IMR-90 (cell line): ENCODE results near the gene PDZRN3. TPM values are rescaled to one million over a fixed set of nuclear protein-coding genes. Genes with fewer than 3 reads are reported as not detected.

Experiments used
- ATAC-seq: fragments of 200-7000 bp; cut with Tn5 transposase; 2 replicates; pipeline ENCODE4 v1.9.1; 2020; ENCODE audit warnings: low read depth, mild to moderate bottlenecking, moderate library complexity
- BruUV-seq: library from RNA; stranded (reverse); fragments of 400-500 nt; replicated peaks from 2 replicates; lab custom pipeline; 2021; lab: Mats Ljungman, UMichigan
- CTCF ChIA-PET: fragments of 300-600 bp; formaldehyde crosslinking; extraction: SDS; loops from one replicate; lab custom pipeline; 2021; ENCODE audit warnings: antibody characterized with exemption; lab: Yijun Ruan, JAX
- POLR2A ChIA-PET: fragments of 300-600 bp; sonication (Branson Sonifier 250); formaldehyde crosslinking; loops from one replicate; lab custom pipeline; 2022; ENCODE audit warnings: antibody characterized with exemption; ENCODE audit not compliant: unreplicated experiment; lab: Charles Lee
- DNase-seq: peaks from one replicate; pipeline ENCODE4 v3.0.0; 2013
- H2AFZ ChIP-seq: replicated peaks from 2 replicates; pipeline ENCODE3; 2013; ENCODE audit warnings: low read length, mild to moderate bottlenecking; ENCODE audit not compliant: poor library complexity
- H2AK5ac ChIP-seq: 2 replicates; pipeline ENCODE4 v1.6.1; 2013; ENCODE audit warnings: low read depth, low read length, inconsistent platforms
- H2AK9ac ChIP-seq: replicated peaks from 2 replicates; pipeline ENCODE3; 2013; ENCODE audit warnings: mild to moderate bottlenecking, low read depth, low read length, moderate library complexity; ENCODE audit not compliant: poor library complexity
- H2BK120ac ChIP-seq: 2 replicates; pipeline ENCODE4 v1.6.1; 2013; ENCODE audit warnings: low read depth, low read length, inconsistent platforms
- H2BK15ac ChIP-seq: 3 replicates; pipeline ENCODE4 v1.6.1; 2013; ENCODE audit warnings: low read depth, low read length, inconsistent platforms
- H2BK20ac ChIP-seq: 2 replicates; pipeline ENCODE4 v1.6.1; 2013; ENCODE audit warnings: low read depth, mild to moderate bottlenecking, inconsistent platforms, low read length, moderate library complexity
- H2BK5ac ChIP-seq: 2 replicates; pipeline ENCODE4 v1.6.1; 2013; ENCODE audit warnings: mild to moderate bottlenecking, low read depth, low read length, inconsistent platforms; ENCODE audit not compliant: poor library complexity, severe bottlenecking
- H3K14ac ChIP-seq: replicated peaks from 2 replicates; pipeline ENCODE4 v1.6.1; 2013; ENCODE audit warnings: low read depth, low read length, inconsistent platforms
- H3K18ac ChIP-seq: 2 replicates; pipeline ENCODE4 v1.6.1; 2013; ENCODE audit warnings: low read depth, low read length, control low read depth
- H3K23ac ChIP-seq: 2 replicates; pipeline ENCODE4 v1.6.1; 2013; ENCODE audit warnings: low read depth, low read length, inconsistent platforms
- H3K27ac ChIP-seq: 2 replicates; pipeline ENCODE4 v1.5.1; 2013; ENCODE audit warnings: mild to moderate bottlenecking, control low read depth, low read length; ENCODE audit not compliant: insufficient read depth
- H3K27me3 ChIP-seq: 2 replicates; pipeline ENCODE4 v1.6.1; 2013; ENCODE audit warnings: low read length; ENCODE audit not compliant: control insufficient read depth, insufficient read depth
- H3K36me3 ChIP-seq: 2 replicates; pipeline ENCODE4 v1.6.1; 2013; ENCODE audit warnings: low read length, mixed read lengths; ENCODE audit not compliant: control insufficient read depth, insufficient read depth
- H3K4ac ChIP-seq: 2 replicates; pipeline ENCODE4 v1.6.1; 2013; ENCODE audit warnings: low read depth, low read length, inconsistent platforms
- H3K4me1 ChIP-seq: 2 replicates; pipeline ENCODE4 v1.6.1; 2013; ENCODE audit warnings: low read length, mixed read lengths; ENCODE audit not compliant: control insufficient read depth, insufficient read depth
- H3K4me2 ChIP-seq: 2 replicates; pipeline ENCODE4 v1.6.1; 2013; ENCODE audit warnings: low read depth, mild to moderate bottlenecking, control low read depth, low read length, moderate library complexity
- H3K4me3 ChIP-seq: 2 replicates; pipeline ENCODE4 v1.5.1; 2013; ENCODE audit warnings: low read depth, mild to moderate bottlenecking, control low read depth, low read length, moderate library complexity; ENCODE audit not compliant: insufficient read depth
- H3K56ac ChIP-seq: 2 replicates; pipeline ENCODE4 v1.6.1; 2013; ENCODE audit warnings: low read length, inconsistent platforms; ENCODE audit not compliant: insufficient read depth; ENCODE audit errors: extremely low read depth
- H3K79me1 ChIP-seq, 2 experiments: 2 replicates each; pipeline ENCODE4 v1.6.1; 2013; ENCODE audit warnings: low read length in 2 of 2, inconsistent platforms in 1 of 2, low read depth in 1 of 2
- H3K9ac ChIP-seq: 2 replicates; pipeline ENCODE4 v1.6.1; 2013; ENCODE audit warnings: low read depth, low read length, control low read depth
- H3K9me1 ChIP-seq: 2 replicates; pipeline ENCODE4 v1.6.1; 2013; ENCODE audit warnings: low read length, inconsistent platforms; ENCODE audit not compliant: insufficient read depth
- H3K9me3 ChIP-seq: 2 replicates; pipeline ENCODE4 v1.6.1; 2013; ENCODE audit warnings: low read length; ENCODE audit not compliant: control insufficient read depth, insufficient read depth
- H4K20me1 ChIP-seq: 2 replicates; pipeline ENCODE4 v1.6.1; 2013; ENCODE audit warnings: low read length, inconsistent platforms; ENCODE audit not compliant: insufficient read depth
- H4K5ac ChIP-seq: 2 replicates; pipeline ENCODE4 v1.6.1; 2013; ENCODE audit warnings: mild to moderate bottlenecking, low read depth, low read length, control low read depth
- H4K8ac ChIP-seq, 2 experiments: 2 replicates each; pipeline ENCODE4 v1.6.1; 2013; ENCODE audit warnings: low read depth in 2 of 2, low read length in 2 of 2, control low read depth in 1 of 2, inconsistent platforms in 1 of 2
- H4K91ac ChIP-seq: 2 replicates; pipeline ENCODE4 v1.6.1; 2013; ENCODE audit warnings: low read depth, low read length, inconsistent platforms; ENCODE audit not compliant: insufficient read depth
- BHLHE40 ChIP-seq: fragments of 150-350 bp; IDR thresholded peaks from 2 replicates; pipeline ENCODE4 v1.6.1; 2016; ENCODE audit warnings: mild to moderate bottlenecking, low read depth, low read length
- CEBPB ChIP-seq: IDR thresholded peaks from 2 replicates; pipeline ENCODE4 v1.6.1; 2012; ENCODE audit warnings: low read depth, low read length, improper control_type of control experiment
- CHD1 ChIP-seq: IDR thresholded peaks from 2 replicates; pipeline ENCODE4 v1.6.1; 2012; ENCODE audit warnings: low read depth, low read length, improper control_type of control experiment
- FOS ChIP-seq: fragments of 150-350 bp; IDR thresholded peaks from 2 replicates; pipeline ENCODE4 v1.6.1; 2016; ENCODE audit warnings: low read depth, low read length
- MAFK ChIP-seq: IDR thresholded peaks from 2 replicates; pipeline ENCODE4 v1.6.1; 2012; ENCODE audit warnings: low read depth, low read length, improper control_type of control experiment
- MAZ ChIP-seq: IDR thresholded peaks from 2 replicates; pipeline ENCODE4 v1.6.1; 2012; ENCODE audit warnings: low read depth, mild to moderate bottlenecking, low read length, improper control_type of control experiment, moderate library complexity, borderline replicate concordance
- MXI1 ChIP-seq: IDR thresholded peaks from 2 replicates; pipeline ENCODE4 v1.6.1; 2012; ENCODE audit warnings: low read depth, mild to moderate bottlenecking, low read length, moderate library complexity, borderline replicate concordance
- NFE2L2 ChIP-seq: fragments of 150-350 bp; IDR thresholded peaks from 2 replicates; pipeline ENCODE4 v1.6.1; 2016; ENCODE audit warnings: low read depth, mild to moderate bottlenecking, low read length
- POLR2A ChIP-seq: IDR thresholded peaks from 2 replicates; pipeline ENCODE4 v1.6.1; 2012; ENCODE audit warnings: mild to moderate bottlenecking, low read depth, low read length
- RAD21 ChIP-seq: IDR thresholded peaks from 2 replicates; pipeline ENCODE4 v1.6.1; 2012; ENCODE audit warnings: low read length, improper control_type of control experiment
- RCOR1 ChIP-seq: IDR thresholded peaks from 2 replicates; pipeline ENCODE4 v1.6.1; 2012; ENCODE audit warnings: mild to moderate bottlenecking, low read length, improper control_type of control experiment; ENCODE audit not compliant: insufficient replicate concordance
- RFX5 ChIP-seq: IDR thresholded peaks from 2 replicates; pipeline ENCODE4 v1.8.0; 2012; ENCODE audit warnings: low read depth, mild to moderate bottlenecking, low read length, moderate library complexity
- WGBS, 2 experiments: methylation state at CpG; one replicate each; pipeline versions ENCODE4 v1.1.5 to v1.1.7; 2013; ENCODE audit warnings: missing lambda C conversion rate in 2 of 2; ENCODE audit not compliant: insufficient read length in 1 of 2; ENCODE audit errors: extremely low coverage in 2 of 2; 5-methylcytosine and 5-hydroxymethylcytosine counted together
- dilution Hi-C: fragments of 300-500 bp; cut with HindIII; formaldehyde crosslinking; loops from one replicate; pipeline ENCODE4 v1.14.3; 2018; ENCODE audit warnings: low sequenced_read_pairs; ENCODE audit not compliant: unreplicated experiment
- in situ Hi-C: fragments of 300-500 bp; cut with MboI; formaldehyde crosslinking; loops from 3 replicates; pipeline ENCODE4 v1.14.3; 2019; ENCODE audit warnings: low sequenced_read_pairs, inconsistent platforms, mixed read lengths
- intact Hi-C: fragments of 100-400 bp; cut with micrococcal nuclease; formaldehyde crosslinking; loops from 2 replicates; pipeline ENCODE4 v1.10.0; 2022
- polyA plus RNA-seq, 3 experiments: library from polyadenylated mRNA; depleted of rRNA; stranded (reverse); fragments of >200 nt; gene quantifications; 2 replicates each; pipeline ENCODE4 v1.2.3, GENCODE V29; 2012; ENCODE audit warnings: low replicate concordance in 1 of 3
- total RNA-seq: library from RNA; depleted of rRNA; stranded (reverse); fragments of >200 nt; gene quantifications from 2 replicates; pipeline ENCODE4 v1.2.3, GENCODE V29; 2012
- TF ChIP-seq, protein P1 (sequence below): conservative IDR thresholded peaks from 2 replicates; pipeline ENCODE4 v1.5.1; 2012; ENCODE audit warnings: mild to moderate bottlenecking, low read depth, low read length, improper control_type of control experiment
- TF ChIP-seq, protein P2 (sequence below): fragments of 150-350 bp; IDR thresholded peaks from 2 replicates; pipeline ENCODE4 v1.6.1; 2016; ENCODE audit warnings: low read depth, mild to moderate bottlenecking, low read length, moderate library complexity, borderline replicate concordance
- TF ChIP-seq, protein P3 (sequence below): fragments of 150-350 bp; IDR thresholded peaks from 2 replicates; pipeline ENCODE4 v1.6.1; 2017; ENCODE audit warnings: mild to moderate bottlenecking, antibody characterized with exemption, low read length, low read depth

Gene PDZRN3
- total and polyA plus RNA-seq, 2 of the 4 experiments (the other 2 are of a cell fraction), result 9.4 to 17.0 TPM

DNA sequence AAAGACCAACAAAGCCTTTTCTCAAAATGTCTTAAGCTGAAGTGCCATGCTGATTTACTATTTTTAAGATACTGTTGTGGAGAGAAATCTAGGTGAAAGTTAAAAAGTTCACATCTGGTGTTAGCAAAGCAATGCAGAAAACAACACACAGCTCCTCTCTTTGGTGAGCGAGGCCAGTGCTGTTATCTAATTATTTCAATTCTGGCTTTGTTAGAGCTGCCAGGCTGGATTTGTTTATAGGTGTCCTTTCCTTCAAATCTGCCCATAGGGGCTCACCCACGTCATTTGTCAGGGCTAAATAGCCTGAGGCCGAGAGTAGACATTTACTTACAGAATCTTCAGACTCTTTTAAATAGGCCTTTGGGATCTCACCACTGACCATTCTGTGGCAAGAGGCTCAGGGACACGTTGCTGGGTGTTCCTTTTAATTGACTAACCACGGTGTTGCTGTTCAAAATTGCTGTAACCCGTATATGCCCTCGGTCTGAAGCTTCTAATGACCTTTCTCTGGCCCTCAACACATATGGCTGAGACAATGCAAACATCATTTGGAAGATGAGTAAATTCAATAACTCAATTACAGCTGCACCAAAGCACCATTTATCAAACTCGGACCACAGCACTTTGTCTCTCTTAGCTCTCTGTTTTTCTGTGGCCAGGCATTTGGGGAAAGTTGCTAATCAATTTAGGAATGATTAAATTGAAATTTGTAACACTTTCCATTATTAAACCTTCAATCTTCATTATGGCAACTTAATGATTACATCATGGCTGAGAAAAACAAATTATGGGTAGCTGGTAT, 152.6 kb downstream of the PDZRN3 start:
- H3K27me3 ChIP-seq, result no peaks in the 10 kb centered on the region
- H2AK9ac ChIP-seq, result no peak overlapping the region
- ChIA-PET POLR2A (no interaction called here), CTCF (interaction anchor here (1.0 kb wide), 1 partner anchor 22 kb away, joined by 3 read pairs; no protein-coding TSS in a partner anchor)
- no peak overlapping the region for H3K18ac ChIP-seq
- no peak overlapping the region for H2BK5ac ChIP-seq
- no peak overlapping the region for H3K4me3 ChIP-seq
- no peak overlapping the region for H2BK120ac ChIP-seq
- H2BK15ac ChIP-seq, result no peak overlapping the region
- WGBS, 2 experiments, result 100% methylated on average over 1 of the region's 8 CpGs; no CpG with 5 or more reads in 1 of the 2 experiments
- H2BK20ac ChIP-seq, result no peak overlapping the region
- in situ Hi-C loops (no loop called here), dilution Hi-C loops (no loop called here), intact Hi-C loops (no loop called here)
- no peak overlapping the region for H2AFZ ChIP-seq
- no peaks in the 10 kb centered on the region for H3K36me3 ChIP-seq
- no peak overlapping the region; the same call in 1 of the 2 replicates for H3K4me2 ChIP-seq
- ATAC-seq, result no peak
- no peak overlapping the region for H2AK5ac ChIP-seq
- H3K4ac ChIP-seq, result no peak overlapping the region
- DNase-seq, result no peak
- no peaks in the 10 kb centered on the region; a peak in 1 of 4 replicates for H3K79me1 ChIP-seq
- no peak overlapping the region for H3K14ac ChIP-seq
- H4K20me1 ChIP-seq, result peaks cover 4% of the 10 kb centered on the region; the same call in 1 of the 2 replicates
- no peak overlapping the region for H3K27ac ChIP-seq
- H3K9ac ChIP-seq, result no peak overlapping the region
- H3K23ac ChIP-seq, result no peak overlapping the region
- no peak overlapping the region for H3K56ac ChIP-seq
- peaks cover 3% of the 10 kb centered on the region; the same call in 1 of the 2 replicates for H3K4me1 ChIP-seq
- TF ChIP-seq, protein P1, sequence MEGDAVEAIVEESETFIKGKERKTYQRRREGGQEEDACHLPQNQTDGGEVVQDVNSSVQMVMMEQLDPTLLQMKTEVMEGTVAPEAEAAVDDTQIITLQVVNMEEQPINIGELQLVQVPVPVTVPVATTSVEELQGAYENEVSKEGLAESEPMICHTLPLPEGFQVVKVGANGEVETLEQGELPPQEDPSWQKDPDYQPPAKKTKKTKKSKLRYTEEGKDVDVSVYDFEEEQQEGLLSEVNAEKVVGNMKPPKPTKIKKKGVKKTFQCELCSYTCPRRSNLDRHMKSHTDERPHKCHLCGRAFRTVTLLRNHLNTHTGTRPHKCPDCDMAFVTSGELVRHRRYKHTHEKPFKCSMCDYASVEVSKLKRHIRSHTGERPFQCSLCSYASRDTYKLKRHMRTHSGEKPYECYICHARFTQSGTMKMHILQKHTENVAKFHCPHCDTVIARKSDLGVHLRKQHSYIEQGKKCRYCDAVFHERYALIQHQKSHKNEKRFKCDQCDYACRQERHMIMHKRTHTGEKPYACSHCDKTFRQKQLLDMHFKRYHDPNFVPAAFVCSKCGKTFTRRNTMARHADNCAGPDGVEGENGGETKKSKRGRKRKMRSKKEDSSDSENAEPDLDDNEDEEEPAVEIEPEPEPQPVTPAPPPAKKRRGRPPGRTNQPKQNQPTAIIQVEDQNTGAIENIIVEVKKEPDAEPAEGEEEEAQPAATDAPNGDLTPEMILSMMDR, result no peak
- TF ChIP-seq POLR2A (no peak), RCOR1 (no peak), CEBPB (no peak), BHLHE40 (no peak), CHD1 (no peak), FOS (no peak), MXI1 (no peak), RFX5 (no peak), RAD21 (no peak), MAZ (no peak), MAFK (no peak), NFE2L2 (no peak)
- TF ChIP-seq, protein P2, sequence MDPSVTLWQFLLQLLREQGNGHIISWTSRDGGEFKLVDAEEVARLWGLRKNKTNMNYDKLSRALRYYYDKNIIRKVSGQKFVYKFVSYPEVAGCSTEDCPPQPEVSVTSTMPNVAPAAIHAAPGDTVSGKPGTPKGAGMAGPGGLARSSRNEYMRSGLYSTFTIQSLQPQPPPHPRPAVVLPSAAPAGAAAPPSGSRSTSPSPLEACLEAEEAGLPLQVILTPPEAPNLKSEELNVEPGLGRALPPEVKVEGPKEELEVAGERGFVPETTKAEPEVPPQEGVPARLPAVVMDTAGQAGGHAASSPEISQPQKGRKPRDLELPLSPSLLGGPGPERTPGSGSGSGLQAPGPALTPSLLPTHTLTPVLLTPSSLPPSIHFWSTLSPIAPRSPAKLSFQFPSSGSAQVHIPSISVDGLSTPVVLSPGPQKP, result no peak
- TF ChIP-seq, protein P3, sequence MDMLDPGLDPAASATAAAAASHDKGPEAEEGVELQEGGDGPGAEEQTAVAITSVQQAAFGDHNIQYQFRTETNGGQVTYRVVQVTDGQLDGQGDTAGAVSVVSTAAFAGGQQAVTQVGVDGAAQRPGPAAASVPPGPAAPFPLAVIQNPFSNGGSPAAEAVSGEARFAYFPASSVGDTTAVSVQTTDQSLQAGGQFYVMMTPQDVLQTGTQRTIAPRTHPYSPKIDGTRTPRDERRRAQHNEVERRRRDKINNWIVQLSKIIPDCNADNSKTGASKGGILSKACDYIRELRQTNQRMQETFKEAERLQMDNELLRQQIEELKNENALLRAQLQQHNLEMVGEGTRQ, result no peak
- H3K9me1 ChIP-seq, result no peaks in the 10 kb centered on the region
- H4K8ac ChIP-seq, result no peak overlapping the region
- H4K91ac ChIP-seq, result no peak overlapping the region
- H4K5ac ChIP-seq, result no peak overlapping the region
- no TSS peak for BruUV-seq
- H3K9me3 ChIP-seq, result no peaks in the 10 kb centered on the region
